K562 (cell line): ENCODE data around the gene ODAD4. TPM values are rescaled to one million over a fixed set of nuclear protein-coding genes. Genes with fewer than 3 reads are reported as not detected.

ENCODE experiments used
- ATAC-seq: fragments of 200-7000 bp; cut with Tn5 transposase; 3 replicates; pipeline ENCODE4 v1.9.1; 2020; ENCODE audit warnings: moderate library complexity
- BruUV-seq: library from RNA; stranded (reverse); fragments of 400-500 nt; replicated peaks from 2 replicates; lab custom pipeline; 2021; lab: Mats Ljungman, UMichigan
- CTCF ChIA-PET: fragments of 300-600 bp; formaldehyde crosslinking; extraction: SDS; loops from one replicate; lab custom pipeline; 2021; ENCODE audit warnings: low intra/inter-chr PET ratio; lab: Yijun Ruan, JAX
- POLR2A ChIA-PET: fragments of 300-600, 350-650 bp; sonication (Branson Sonifier 250); formaldehyde crosslinking; extraction: SDS; loops from one replicate; lab custom pipeline; 2021; ENCODE audit warnings: antibody characterized with exemption, inconsistent platforms; lab: Yijun Ruan, JAX
- DNase-seq, 4 experiments: peaks; one replicate each; pipeline versions ENCODE4 v3.0.0 to v3.0.0-alpha.2; 2011 to 2018; ENCODE audit warnings: low spot score in 3 of 4, mixed read lengths in 3 of 4; ENCODE audit errors: extremely low read depth in 1 of 4
- FAIRE-seq: peaks from 2 replicates; lab custom pipeline; 2011; peaks lifted over from hg19 to GRCh38; lab: Jason Lieb, UNC
- H2AFZ ChIP-seq: 2 replicates; pipeline ENCODE4 v1.6.0; 2011; ENCODE audit warnings: low read depth, low read length, control low read depth, inconsistent platforms
- H3K27ac ChIP-seq: fragments of 200-600 bp; 3 replicates; pipeline ENCODE4 v1.8.0; 2011; ENCODE audit warnings: low read depth, mild to moderate bottlenecking, control low read depth, inconsistent platforms, low read length, moderate library complexity, mixed read lengths; ENCODE audit errors: extremely low read depth
- H3K27me3 ChIP-seq, 2 experiments: fragments of 300-600 bp in 1 of 2; 2 replicates in 1 of 2; 3 replicates in 1 of 2; pipeline versions ENCODE4 v1.6.0 to v1.8.0; 2011; ENCODE audit warnings: inconsistent platforms in 2 of 2, low read length in 2 of 2, mild to moderate bottlenecking in 1 of 2, mixed read lengths in 1 of 2, moderate library complexity in 1 of 2; ENCODE audit not compliant: control insufficient read depth in 2 of 2, insufficient read depth in 2 of 2
- H3K36me3 ChIP-seq: fragments of 300-600 bp; 3 replicates; pipeline ENCODE4 v1.8.0; 2011; ENCODE audit warnings: mild to moderate bottlenecking, low read length, inconsistent platforms; ENCODE audit not compliant: control insufficient read depth, insufficient read depth
- H3K4me1 ChIP-seq, 2 experiments: fragments of 200-600 bp in 1 of 2; replicated peaks in 1 of 2; 2 replicates in 1 of 2; 3 replicates in 1 of 2; pipeline versions ENCODE4 v1.5.1 to v1.8.0; 2011; ENCODE audit warnings: inconsistent platforms in 2 of 2, low read length in 2 of 2, mild to moderate bottlenecking in 1 of 2, mixed read lengths in 1 of 2, moderate library complexity in 1 of 2; ENCODE audit not compliant: control insufficient read depth in 2 of 2, insufficient read depth in 2 of 2
- H3K4me2 ChIP-seq: 2 replicates; pipeline ENCODE4 v1.6.1; 2011; ENCODE audit warnings: low read length, control low read depth, inconsistent platforms, mixed read lengths; ENCODE audit not compliant: insufficient read depth
- H3K4me3 ChIP-seq: fragments of 200-600 bp; sonication (generic), shearing (Covaris generic); 2 replicates; pipeline ENCODE4 v1.5.1; 2016; ENCODE audit warnings: control low read depth, inconsistent platforms
- H3K79me2 ChIP-seq: fragments of 200-600 bp; 3 replicates; pipeline ENCODE4 v1.8.0; 2011; ENCODE audit warnings: low read length, inconsistent platforms; ENCODE audit not compliant: control insufficient read depth, insufficient read depth
- H3K9ac ChIP-seq, 2 experiments: 2 replicates each; pipeline versions ENCODE4 v1.6.0 to v1.6.1; 2011; ENCODE audit warnings: low read depth in 2 of 2, low read length in 2 of 2, control low read depth in 1 of 2, inconsistent platforms in 1 of 2, mild to moderate bottlenecking in 1 of 2, mixed read lengths in 1 of 2; ENCODE audit not compliant: insufficient read depth in 1 of 2
- H3K9me1 ChIP-seq: one replicate; pipeline ENCODE4 v1.6.0; 2011; ENCODE audit warnings: inconsistent platforms, mild to moderate bottlenecking, low read length, moderate library complexity; ENCODE audit not compliant: control insufficient read depth, insufficient read depth
- H3K9me3 ChIP-seq: replicated peaks from 2 replicates; pipeline ENCODE4 v1.5.1; 2011; ENCODE audit warnings: low read depth, low read length, inconsistent platforms; ENCODE audit not compliant: control insufficient read depth, insufficient read depth
- H4K20me1 ChIP-seq: replicated peaks from 2 replicates; pipeline ENCODE4 v1.6.1; 2011; ENCODE audit warnings: low read length, inconsistent platforms, mixed read lengths; ENCODE audit not compliant: control insufficient read depth, insufficient read depth
- BHLHE40 ChIP-seq: IDR thresholded peaks from 2 replicates; pipeline ENCODE4 v1.6.1; 2011; ENCODE audit warnings: low read length, improper control_type of control experiment
- CBFA2T3 ChIP-seq: fragments of 450-650 bp; IDR thresholded peaks from 2 replicates; pipeline ENCODE4 v1.6.1; 2017
- DNMT1 ChIP-seq: fragments of 450-650 bp; IDR thresholded peaks from 2 replicates; pipeline ENCODE4 v1.6.1; 2016; ENCODE audit warnings: antibody characterized with exemption, mild to moderate bottlenecking
- GATA2 ChIP-seq: sonication (generic); formaldehyde crosslinking; IDR thresholded peaks from 2 replicates; pipeline ENCODE4 v1.4.0; 2020; ENCODE audit warnings: mild to moderate bottlenecking, missing genetic modification reagents
- POLR2G ChIP-seq: fragments of 200-400 bp; formaldehyde crosslinking; IDR thresholded peaks from 2 replicates; pipeline ENCODE4 v1.6.1; 2017; ENCODE audit warnings: low read depth, mild to moderate bottlenecking, antibody characterized with exemption, low read length, moderate library complexity
- SAP30 ChIP-seq: fragments of 200-600 bp; sonication (generic); IDR thresholded peaks from 2 replicates; pipeline ENCODE4 v1.6.1; 2012; ENCODE audit warnings: borderline replicate concordance, low read depth, mild to moderate bottlenecking, moderate library complexity, low read length, control low read depth, inconsistent platforms; ENCODE audit not compliant: insufficient read depth, poor library complexity, severe bottlenecking
- UBTF ChIP-seq, 2 experiments: IDR thresholded peaks; 2 replicates each; pipeline ENCODE4 v1.6.1; 2012; ENCODE audit warnings: improper control_type of control experiment in 2 of 2, low read depth in 2 of 2, low read length in 2 of 2, borderline replicate concordance in 1 of 2
- ZEB2 ChIP-seq: fragments of 450-650 bp; IDR thresholded peaks from 2 replicates; pipeline ENCODE4 v1.6.1; 2016
- ZNF239 ChIP-seq: fragments of 250-450 bp; sonication (Bioruptor Pico); IDR thresholded peaks from 2 replicates; pipeline ENCODE4 v1.4.0; 2020; ENCODE audit warnings: mild to moderate bottlenecking
- WGBS: fragments of 100-300 bp; shearing (Covaris generic); methylation state at CpG from one replicate; pipeline ENCODE4 v1.1.6; 2016; ENCODE audit warnings: low coverage, mixed read lengths; ENCODE audit not compliant: insufficient coverage; ENCODE audit errors: missing lambda C conversion rate; 5-methylcytosine and 5-hydroxymethylcytosine counted together
- in situ Hi-C: fragments of 300-500 bp; cut with MboI; formaldehyde crosslinking; loops from 4 replicates; pipeline ENCODE4 v1.15.0; 2018; ENCODE audit warnings: inconsistent platforms, mixed read lengths
- intact Hi-C: fragments of 100-400 bp; cut with micrococcal nuclease; formaldehyde crosslinking; loops from 2 replicates; pipeline ENCODE4 v1.14.2; 2022
- polyA plus RNA-seq, 8 experiments: library from polyadenylated mRNA; depleted of rRNA in 4 of 8; stranded (reverse) in 5 of 8; unstranded in 3 of 8; fragments of >200 nt; fragmentation: Nextera tagmentation in 2 of 8; fragmentation: Illumina TruSeq in 1 of 8; extraction: Ambion mirVana in 2 of 8; extraction: Trizol in 1 of 8; gene quantifications; 2 replicates each; pipeline versions ENCODE4 v1.2.1 to v1.2.3, GENCODE V29; 2011 to 2014; ENCODE audit warnings: inconsistent platforms in 1 of 8, missing spikeins in 1 of 8
- total RNA-seq, 7 experiments: library from RNA; depleted of rRNA in 6 of 7; stranded (reverse); fragments of >200 nt in 6 of 7; fragmentation: Illumina TruSeq in 2 of 7; extraction: Trizol in 2 of 7; gene quantifications; 2 replicates each; pipeline versions ENCODE4 v1.2.1 to v1.2.3, GENCODE V29; 2011 to 2021; ENCODE audit warnings: low replicate concordance in 1 of 7
- TF ChIP-seq, protein P1 (sequence below), 2 experiments: fragments of 450-650 bp in 1 of 2; sonication (generic) in 1 of 2; formaldehyde crosslinking; conservative IDR thresholded peaks; 2 replicates each; pipeline versions ENCODE4 v1.4.0 to v1.8.1; 2020 to 2022; ENCODE audit warnings: mild to moderate bottlenecking in 1 of 2, missing genetic modification reagents in 1 of 2
- TF ChIP-seq, protein P2 (sequence below), 3 experiments: fragments of 200-800 bp in 1 of 3; fragments of 250-450 bp in 1 of 3; fragments of 450-650 bp in 1 of 3; sonication (Bioruptor Pico) in 1 of 3; sonication (Bioruptor generic) in 1 of 3; formaldehyde crosslinking in 1 of 3; IDR thresholded peaks; 2 replicates each; pipeline versions ENCODE4 v1.6.1 to v1.8.0; 2016 to 2022; ENCODE audit warnings: mild to moderate bottlenecking in 2 of 3, missing genetic modification characterization in 2 of 3, missing compliant biosample characterization in 1 of 3, moderate library complexity in 1 of 3

ODAD4 gene
- total and polyA plus RNA-seq, 9 of the 15 experiments (the other 6 are each of a cell fraction or from before 2014, with no cell fraction given), result 0.09 to 0.98 (median 0.51) TPM

DNA sequence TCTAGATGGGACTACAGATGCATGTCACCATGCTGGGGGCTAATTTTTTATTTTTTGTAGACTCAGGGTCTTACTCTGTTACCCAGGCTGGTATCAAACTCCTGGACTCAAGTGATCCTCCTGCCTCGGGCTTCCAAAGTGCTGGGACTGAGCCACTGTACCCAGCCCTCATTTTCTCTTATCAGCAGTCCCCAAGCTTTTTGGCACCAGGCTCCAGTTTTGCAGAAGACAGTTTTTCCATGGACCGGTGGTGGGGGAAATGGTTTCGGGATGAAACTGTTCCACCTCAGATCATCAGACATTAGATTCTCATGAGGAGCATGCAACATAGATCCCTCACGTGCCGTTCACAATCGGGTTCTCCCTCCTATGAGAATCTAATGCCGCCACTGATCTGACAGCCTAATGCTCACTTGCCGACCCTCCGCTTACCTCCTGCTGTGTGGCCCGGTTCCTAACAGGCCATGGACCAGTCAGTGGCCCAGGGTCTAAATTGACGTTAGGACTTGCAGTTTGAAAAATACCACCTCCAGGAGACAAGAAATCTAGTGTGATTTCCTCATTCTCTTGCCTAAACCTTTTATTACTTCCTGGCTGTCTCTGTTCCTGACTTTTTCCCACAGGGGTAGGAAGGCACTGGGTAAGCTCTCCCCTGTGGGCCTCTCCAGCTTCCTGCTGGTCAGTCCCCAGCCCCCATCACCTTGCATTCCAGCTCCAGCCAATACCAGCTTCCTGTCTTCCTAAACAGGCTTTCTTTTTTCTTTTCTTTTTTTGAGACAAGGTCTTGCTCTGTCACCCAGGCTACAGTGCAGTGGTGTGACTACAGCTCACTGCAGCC lies 26.8 kb downstream of the ODAD4 start (continued):
- TF ChIP-seq UBTF (IDR thresholded peaks at IDR 0.05; ENCODE audit: borderline replicate concordance in 1 of 2, low read depth in 2 of 2, low read length in 2 of 2), result 0 out of 4 replicates have a peak, but pooled peaks of 1 of the 2 experiments have one; percentile 27
- peak; percentile 47; the same call in 1 of the 2 replicates for TF ChIP-seq BHLHE40
- 0 out of 2 replicates have a peak, but pooled peaks have one; percentile 29 for TF ChIP-seq CBFA2T3
- TF ChIP-seq GATA2 (CRISPR knock-in tag), result 0 out of 2 replicates have a peak, but pooled peaks have one; percentile 16

DNA sequence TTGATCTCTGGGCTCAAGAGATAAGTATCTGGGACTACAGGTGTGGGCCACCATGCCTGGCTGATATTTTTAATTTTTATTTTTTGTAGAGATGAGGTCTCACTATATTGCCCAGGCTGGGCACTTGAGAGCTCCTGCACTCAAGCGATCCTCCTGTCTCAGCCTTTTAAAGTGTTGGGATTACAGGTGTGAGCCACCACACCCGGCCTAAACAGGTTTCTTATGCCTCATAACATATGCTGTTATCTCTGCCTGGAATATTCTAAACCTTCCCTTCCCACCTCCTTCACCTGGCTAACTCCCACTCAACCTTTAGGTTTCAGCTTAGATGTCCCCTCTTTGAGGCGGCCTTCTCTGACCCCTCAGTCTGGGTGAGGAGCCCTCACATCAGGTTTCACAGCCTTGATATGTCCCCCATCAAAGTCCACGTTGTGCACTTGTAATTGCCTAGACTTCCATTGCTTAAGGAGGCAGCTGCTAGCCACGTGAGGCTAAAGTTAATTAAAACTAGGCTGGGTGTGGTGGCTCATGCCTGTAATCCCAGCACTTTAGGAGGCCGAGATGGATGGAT lies 27.5 kb downstream of the ODAD4 start:
- Histone ChIP-seq H3K79me2 (no peaks in the 10 kb centered on the region), H3K36me3 (no peaks in the 10 kb centered on the region), H3K4me2 (no peak overlapping the region), H2AFZ (peak overlapping the region; percentile 48), H3K4me3 (no peak overlapping the region), H3K9me1 (peaks cover 3% of the 10 kb centered on the region), H3K9ac (peak overlapping the region in 1 of 2 experiments; percentile 38; a peak in 1 of 4 replicates), H3K27ac (no peak overlapping the region), H3K4me1 (peaks cover 23 to 29% of the 10 kb centered on the region in 2 experiments), H3K27me3 (no peaks in the 10 kb centered on the region), H3K9me3 (no peaks in the 10 kb centered on the region), H4K20me1 (no peaks in the 10 kb centered on the region)
- ATAC-seq (no peak), DNase-seq (no peak), FAIRE-seq (no peak)
- ChIA-PET CTCF (no interaction called here), POLR2A (interaction anchor here (0.6 to 3.0 kb wide), 4 partner anchors 13 to 267 kb away, joined by 3 to 9 read pairs (median 6); no protein-coding TSS in a partner anchor)
- WGBS, result 67% methylated on average over 6 of the region's 6 CpGs
- BruUV-seq, result no TSS peak
- intact Hi-C loops (loop anchor here (2.0 to 5.0 kb wide), 3 partner anchors 27 to 157 kb away; partner anchors contain the start of genes ACLY and ODAD4), in situ Hi-C loops (loop anchor here (5.0 kb wide), 1 partner anchor 221 kb away; no protein-coding TSS in a partner anchor)
- TF ChIP-seq, protein P1, sequence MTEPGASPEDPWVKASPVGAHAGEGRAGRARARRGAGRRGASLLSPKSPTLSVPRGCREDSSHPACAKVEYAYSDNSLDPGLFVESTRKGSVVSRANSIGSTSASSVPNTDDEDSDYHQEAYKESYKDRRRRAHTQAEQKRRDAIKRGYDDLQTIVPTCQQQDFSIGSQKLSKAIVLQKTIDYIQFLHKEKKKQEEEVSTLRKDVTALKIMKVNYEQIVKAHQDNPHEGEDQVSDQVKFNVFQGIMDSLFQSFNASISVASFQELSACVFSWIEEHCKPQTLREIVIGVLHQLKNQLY (CRISPR knock-in tag; conservative IDR thresholded peaks at IDR 0.05), result no peak
- no peak for TF ChIP-seq DNMT1
- TF ChIP-seq, protein P2, sequence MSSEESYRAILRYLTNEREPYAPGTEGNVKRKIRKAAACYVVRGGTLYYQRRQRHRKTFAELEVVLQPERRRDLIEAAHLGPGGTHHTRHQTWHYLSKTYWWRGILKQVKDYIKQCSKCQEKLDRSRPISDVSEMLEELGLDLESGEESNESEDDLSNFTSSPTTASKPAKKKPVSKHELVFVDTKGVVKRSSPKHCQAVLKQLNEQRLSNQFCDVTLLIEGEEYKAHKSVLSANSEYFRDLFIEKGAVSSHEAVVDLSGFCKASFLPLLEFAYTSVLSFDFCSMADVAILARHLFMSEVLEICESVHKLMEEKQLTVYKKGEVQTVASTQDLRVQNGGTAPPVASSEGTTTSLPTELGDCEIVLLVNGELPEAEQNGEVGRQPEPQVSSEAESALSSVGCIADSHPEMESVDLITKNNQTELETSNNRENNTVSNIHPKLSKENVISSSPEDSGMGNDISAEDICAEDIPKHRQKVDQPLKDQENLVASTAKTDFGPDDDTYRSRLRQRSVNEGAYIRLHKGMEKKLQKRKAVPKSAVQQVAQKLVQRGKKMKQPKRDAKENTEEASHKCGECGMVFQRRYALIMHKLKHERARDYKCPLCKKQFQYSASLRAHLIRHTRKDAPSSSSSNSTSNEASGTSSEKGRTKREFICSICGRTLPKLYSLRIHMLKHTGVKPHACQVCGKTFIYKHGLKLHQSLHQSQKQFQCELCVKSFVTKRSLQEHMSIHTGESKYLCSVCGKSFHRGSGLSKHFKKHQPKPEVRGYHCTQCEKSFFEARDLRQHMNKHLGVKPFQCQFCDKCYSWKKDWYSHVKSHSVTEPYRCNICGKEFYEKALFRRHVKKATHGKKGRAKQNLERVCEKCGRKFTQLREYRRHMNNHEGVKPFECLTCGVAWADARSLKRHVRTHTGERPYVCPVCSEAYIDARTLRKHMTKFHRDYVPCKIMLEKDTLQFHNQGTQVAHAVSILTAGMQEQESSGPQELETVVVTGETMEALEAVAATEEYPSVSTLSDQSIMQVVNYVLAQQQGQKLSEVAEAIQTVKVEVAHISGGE (CRISPR knock-in tag; IDR thresholded peaks at IDR 0.05), result no peak
- no peak for TF ChIP-seq POLR2G
- no peak for TF ChIP-seq ZNF239 (CRISPR knock-in tag)
- no peak for TF ChIP-seq SAP30
- no peak for TF ChIP-seq ZEB2
